K562 (cell line): ENCODE measurements around the gene KIF3A. TPM values are rescaled to one million over a fixed set of nuclear protein-coding genes. Genes with fewer than 3 reads are reported as not detected.

Source experiments
- ATAC-seq: fragments of 200-7000 bp; cut with Tn5 transposase; 3 replicates; pipeline ENCODE4 v1.9.1; 2020; ENCODE audit warnings: moderate library complexity
- BruUV-seq: library from RNA; stranded (reverse); fragments of 400-500 nt; replicated peaks from 2 replicates; lab custom pipeline; 2021; lab: Mats Ljungman, UMichigan
- CTCF ChIA-PET: fragments of 300-600 bp; formaldehyde crosslinking; extraction: SDS; loops from one replicate; lab custom pipeline; 2021; ENCODE audit warnings: low intra/inter-chr PET ratio; lab: Yijun Ruan, JAX
- POLR2A ChIA-PET: fragments of 300-600, 350-650 bp; sonication (Branson Sonifier 250); formaldehyde crosslinking; extraction: SDS; loops from one replicate; lab custom pipeline; 2021; ENCODE audit warnings: antibody characterized with exemption, inconsistent platforms; lab: Yijun Ruan, JAX
- DNase-seq, 4 experiments: peaks; one replicate each; pipeline versions ENCODE4 v3.0.0 to v3.0.0-alpha.2; 2011 to 2018; ENCODE audit warnings: low spot score in 3 of 4, mixed read lengths in 3 of 4; ENCODE audit errors: extremely low read depth in 1 of 4
- FAIRE-seq: peaks from 2 replicates; lab custom pipeline; 2011; peaks lifted over from hg19 to GRCh38; lab: Jason Lieb, UNC
- H2AFZ ChIP-seq: 2 replicates; pipeline ENCODE4 v1.6.0; 2011; ENCODE audit warnings: low read depth, low read length, control low read depth, inconsistent platforms
- H3K27ac ChIP-seq: fragments of 200-600 bp; 3 replicates; pipeline ENCODE4 v1.8.0; 2011; ENCODE audit warnings: low read depth, mild to moderate bottlenecking, control low read depth, inconsistent platforms, low read length, moderate library complexity, mixed read lengths; ENCODE audit errors: extremely low read depth
- H3K27me3 ChIP-seq, 2 experiments: fragments of 300-600 bp in 1 of 2; 2 replicates in 1 of 2; 3 replicates in 1 of 2; pipeline versions ENCODE4 v1.6.0 to v1.8.0; 2011; ENCODE audit warnings: inconsistent platforms in 2 of 2, low read length in 2 of 2, mild to moderate bottlenecking in 1 of 2, mixed read lengths in 1 of 2, moderate library complexity in 1 of 2; ENCODE audit not compliant: control insufficient read depth in 2 of 2, insufficient read depth in 2 of 2
- H3K36me3 ChIP-seq: fragments of 300-600 bp; 3 replicates; pipeline ENCODE4 v1.8.0; 2011; ENCODE audit warnings: mild to moderate bottlenecking, low read length, inconsistent platforms; ENCODE audit not compliant: control insufficient read depth, insufficient read depth
- H3K4me1 ChIP-seq, 2 experiments: fragments of 200-600 bp in 1 of 2; replicated peaks in 1 of 2; 2 replicates in 1 of 2; 3 replicates in 1 of 2; pipeline versions ENCODE4 v1.5.1 to v1.8.0; 2011; ENCODE audit warnings: inconsistent platforms in 2 of 2, low read length in 2 of 2, mild to moderate bottlenecking in 1 of 2, mixed read lengths in 1 of 2, moderate library complexity in 1 of 2; ENCODE audit not compliant: control insufficient read depth in 2 of 2, insufficient read depth in 2 of 2
- H3K4me2 ChIP-seq: 2 replicates; pipeline ENCODE4 v1.6.1; 2011; ENCODE audit warnings: low read length, control low read depth, inconsistent platforms, mixed read lengths; ENCODE audit not compliant: insufficient read depth
- H3K4me3 ChIP-seq: fragments of 200-600 bp; sonication (generic), shearing (Covaris generic); 2 replicates; pipeline ENCODE4 v1.5.1; 2016; ENCODE audit warnings: control low read depth, inconsistent platforms
- H3K79me2 ChIP-seq: fragments of 200-600 bp; 3 replicates; pipeline ENCODE4 v1.8.0; 2011; ENCODE audit warnings: low read length, inconsistent platforms; ENCODE audit not compliant: control insufficient read depth, insufficient read depth
- H3K9ac ChIP-seq, 2 experiments: 2 replicates each; pipeline versions ENCODE4 v1.6.0 to v1.6.1; 2011; ENCODE audit warnings: low read depth in 2 of 2, low read length in 2 of 2, control low read depth in 1 of 2, inconsistent platforms in 1 of 2, mild to moderate bottlenecking in 1 of 2, mixed read lengths in 1 of 2; ENCODE audit not compliant: insufficient read depth in 1 of 2
- H3K9me1 ChIP-seq: one replicate; pipeline ENCODE4 v1.6.0; 2011; ENCODE audit warnings: inconsistent platforms, mild to moderate bottlenecking, low read length, moderate library complexity; ENCODE audit not compliant: control insufficient read depth, insufficient read depth
- H3K9me3 ChIP-seq: replicated peaks from 2 replicates; pipeline ENCODE4 v1.5.1; 2011; ENCODE audit warnings: low read depth, low read length, inconsistent platforms; ENCODE audit not compliant: control insufficient read depth, insufficient read depth
- H4K20me1 ChIP-seq: replicated peaks from 2 replicates; pipeline ENCODE4 v1.6.1; 2011; ENCODE audit warnings: low read length, inconsistent platforms, mixed read lengths; ENCODE audit not compliant: control insufficient read depth, insufficient read depth
- BRCA1 ChIP-seq, 2 experiments: fragments of 450-650 bp in 1 of 2; sonication (generic) in 1 of 2; formaldehyde crosslinking in 1 of 2; IDR thresholded peaks; 2 replicates each; pipeline versions ENCODE4 v1.5.0 to v1.6.1; 2017 to 2020; ENCODE audit warnings: mild to moderate bottlenecking in 1 of 2, missing genetic modification reagents in 1 of 2
- CUX1 ChIP-seq: fragments of 200-800 bp; sonication (Bioruptor generic); IDR thresholded peaks from 2 replicates; pipeline ENCODE4 v1.6.1; 2016; ENCODE audit warnings: missing genetic modification characterization, missing compliant biosample characterization
- EWSR1 ChIP-seq: fragments of 450-650 bp; IDR thresholded peaks from 2 replicates; pipeline ENCODE4 v1.6.1; 2018; ENCODE audit warnings: borderline replicate concordance, mild to moderate bottlenecking, low read depth, moderate library complexity; ENCODE audit not compliant: partially characterized antibody
- GATA2 ChIP-seq: sonication (generic); formaldehyde crosslinking; IDR thresholded peaks from 2 replicates; pipeline ENCODE4 v1.4.0; 2020; ENCODE audit warnings: mild to moderate bottlenecking, missing genetic modification reagents
- HMBOX1 ChIP-seq: sonication (generic); IDR thresholded peaks from 2 replicates; pipeline ENCODE4 v1.6.1; 2016
- NFIC ChIP-seq: fragments of 450-650 bp; IDR thresholded peaks from 2 replicates; pipeline ENCODE4 v1.6.1; 2017; ENCODE audit warnings: mild to moderate bottlenecking, inconsistent platforms
- NFRKB ChIP-seq: fragments of 450-650 bp; IDR thresholded peaks from 2 replicates; pipeline ENCODE4 v1.6.1; 2016; ENCODE audit warnings: low read depth
- PCBP1 ChIP-seq: fragments of 200-400 bp; formaldehyde crosslinking; IDR thresholded peaks from 2 replicates; pipeline ENCODE4 v1.6.1; 2018; ENCODE audit warnings: mild to moderate bottlenecking, low read depth, low read length; ENCODE audit not compliant: poor library complexity, severe bottlenecking
- POLR2AphosphoS2 ChIP-seq: IDR thresholded peaks from 2 replicates; pipeline ENCODE4 v1.6.1; 2012; ENCODE audit warnings: low read length, improper control_type of control experiment
- RBBP5 ChIP-seq: fragments of 200-600 bp; sonication (generic); IDR thresholded peaks from 2 replicates; pipeline ENCODE4 v1.6.1; 2012; ENCODE audit warnings: borderline replicate concordance, mild to moderate bottlenecking, low read length, control low read depth, inconsistent platforms; ENCODE audit not compliant: insufficient read depth, poor library complexity, severe bottlenecking
- ZFP36 ChIP-seq: fragments of 150-350 bp; IDR thresholded peaks from 2 replicates; pipeline ENCODE4 v1.6.1; 2018; ENCODE audit warnings: low read length, low read depth; ENCODE audit not compliant: partially characterized antibody
- ZNF639 ChIP-seq, 2 experiments: fragments of 200-800 bp in 1 of 2; sonication (Bioruptor generic) in 1 of 2; sonication (generic) in 1 of 2; formaldehyde crosslinking in 1 of 2; IDR thresholded peaks in 1 of 2; conservative IDR thresholded peaks in 1 of 2; 2 replicates each; pipeline versions ENCODE4 v1.5.0 to v1.6.1; 2016 to 2020; ENCODE audit warnings: missing compliant biosample characterization in 1 of 2, missing genetic modification characterization in 1 of 2, missing genetic modification reagents in 1 of 2
- WGBS: fragments of 100-300 bp; shearing (Covaris generic); methylation state at CpG from one replicate; pipeline ENCODE4 v1.1.6; 2016; ENCODE audit warnings: low coverage, mixed read lengths; ENCODE audit not compliant: insufficient coverage; ENCODE audit errors: missing lambda C conversion rate; 5-methylcytosine and 5-hydroxymethylcytosine counted together
- in situ Hi-C: fragments of 300-500 bp; cut with MboI; formaldehyde crosslinking; loops from 4 replicates; pipeline ENCODE4 v1.15.0; 2018; ENCODE audit warnings: inconsistent platforms, mixed read lengths
- intact Hi-C: fragments of 100-400 bp; cut with micrococcal nuclease; formaldehyde crosslinking; loops from 2 replicates; pipeline ENCODE4 v1.14.2; 2022
- polyA plus RNA-seq, 8 experiments: library from polyadenylated mRNA; depleted of rRNA in 4 of 8; stranded (reverse) in 5 of 8; unstranded in 3 of 8; fragments of >200 nt; fragmentation: Nextera tagmentation in 2 of 8; fragmentation: Illumina TruSeq in 1 of 8; extraction: Ambion mirVana in 2 of 8; extraction: Trizol in 1 of 8; gene quantifications; 2 replicates each; pipeline versions ENCODE4 v1.2.1 to v1.2.3, GENCODE V29; 2011 to 2014; ENCODE audit warnings: inconsistent platforms in 1 of 8, missing spikeins in 1 of 8
- total RNA-seq, 7 experiments: library from RNA; depleted of rRNA in 6 of 7; stranded (reverse); fragments of >200 nt in 6 of 7; fragmentation: Illumina TruSeq in 2 of 7; extraction: Trizol in 2 of 7; gene quantifications; 2 replicates each; pipeline versions ENCODE4 v1.2.1 to v1.2.3, GENCODE V29; 2011 to 2021; ENCODE audit warnings: low replicate concordance in 1 of 7

The KIF3A gene
- total and polyA plus RNA-seq, 9 of the 15 experiments (the other 6 are each of a cell fraction or from before 2014, with no cell fraction given) = 1.5 to 7.8 (median 6.0) TPM

GRCh38 chr5:132674671-132675506 lies 62.5 kb downstream of the KIF3A start:
- ChIA-PET POLR2A (interaction anchor here (1.1 to 2.2 kb wide), 6 partner anchors 10 to 79 kb away, joined by 3 to 12 read pairs (median 5); no protein-coding TSS in a partner anchor), CTCF (no interaction called here)
- no peaks in the 10 kb centered on the region for H3K27me3 ChIP-seq
- in situ Hi-C loops = no loop called here
- H3K36me3 ChIP-seq = no peaks in the 10 kb centered on the region
- no peaks in the 10 kb centered on the region for H3K79me2 ChIP-seq
- intact Hi-C loops = loop anchor here (10.0 kb wide), 1 partner anchor 210 kb away; no protein-coding TSS in a partner anchor
- no TSS peak for BruUV-seq
- H3K4me3 ChIP-seq = no peak overlapping the region
- DNase-seq (no peak), ATAC-seq (peak; percentile 48), FAIRE-seq (no peak)
- H2AFZ ChIP-seq = peak overlapping the region; percentile 85
- 26% methylated on average over 12 of the region's 13 CpGs for WGBS
- peaks cover 20 to 38% of the 10 kb centered on the region in 2 experiments; a peak in 4 of 5 replicates for H3K4me1 ChIP-seq
- no peaks in the 10 kb centered on the region for H3K9me1 ChIP-seq
- H3K9ac ChIP-seq = peak overlapping the region; percentile 21 to 86; a peak in 3 of 4 replicates
- peak overlapping the region; percentile 48 for H3K4me2 ChIP-seq
- no peaks in the 10 kb centered on the region for H4K20me1 ChIP-seq
- no peaks in the 10 kb centered on the region for H3K9me3 ChIP-seq
- no peak overlapping the region for H3K27ac ChIP-seq
- TF ChIP-seq ZNF639 (CRISPR knock-in tag; conservative IDR thresholded peaks at IDR 0.05 in 1 of 2, IDR thresholded peaks at IDR 0.05 in 1 of 2) (no peak; a peak in 1 of 4 replicates), ZFP36 (no peak), NFRKB (no peak), NFIC (peak; percentile 58; the same call in 1 of the 2 replicates), BRCA1 (IDR thresholded peaks at IDR 0.05) (no peak), BRCA1 (CRISPR knock-in tag; IDR thresholded peaks at IDR 0.05) (no peak), PCBP1 (no peak), GATA2 (CRISPR knock-in tag) (0 out of 2 replicates have a peak, but pooled peaks have one; percentile 9), HMBOX1 (no peak), POLR2AphosphoS2 (no peak), RBBP5 (peak; percentile 38), CUX1 (CRISPR knock-in tag) (peak; percentile 43; the same call in 1 of the 2 replicates), EWSR1 (no peak)
